Body of pancreas (tissue), 4 donors: ENCODE data around the gene CATSPER1.

Experiments used
- CTCF ChIP-seq, 7 experiments: fragments of 450-650 bp in 4 of 7; fragments of 200-600 bp in 3 of 7; sonication (generic) in 3 of 7; IDR thresholded peaks; one replicate each; pipeline ENCODE4 v1.5.1; 2016 to 2019; ENCODE audit warnings: antibody characterized with exemption in 7 of 7
- POLR2A ChIP-seq, 3 donors: fragments of 450-650 bp; IDR thresholded peaks; one replicate each; pipeline ENCODE4 v1.6.1; 2016; ENCODE audit warnings: antibody characterized with exemption in 3 of 3, mild to moderate bottlenecking in 2 of 3

GRCh38 chr11:65972116-65972515 is 54.2 kb downstream of the CATSPER1 start:
- TF ChIP-seq CTCF (IDR thresholded peaks at IDR 0.05) = no peak
- no peak for TF ChIP-seq POLR2A (IDR thresholded peaks at IDR 0.05)
